Neutrophil (primary cell): ENCODE measurements around the gene MRNIP.

Experiments
- H3K27ac ChIP-seq: fragments of 200-600 bp; sonication (generic); 2 replicates; pipeline ENCODE4 v1.5.1; 2016; ENCODE audit warnings: mild to moderate bottlenecking, moderate library complexity
- H3K27me3 ChIP-seq: fragments of 200-600 bp; sonication (generic); 2 replicates; pipeline ENCODE4 v1.6.0; 2016; ENCODE audit warnings: mild to moderate bottlenecking
- H3K36me3 ChIP-seq: fragments of 200-600 bp; sonication (generic); 2 replicates; pipeline ENCODE4 v1.5.1; 2017
- H3K4me1 ChIP-seq, 2 experiments: fragments of 200-600 bp in 1 of 2; sonication (generic) in 1 of 2; 1 replicate in 1 of 2; 2 replicates in 1 of 2; pipeline versions ENCODE4 v1.5.1 to v1.6.1; 2013 to 2016; ENCODE audit warnings: low read depth in 1 of 2, low read length in 1 of 2, mild to moderate bottlenecking in 1 of 2, moderate library complexity in 1 of 2; ENCODE audit not compliant: control insufficient read depth in 1 of 2, insufficient read depth in 1 of 2
- H3K4me3 ChIP-seq, 2 experiments: fragments of 200-600 bp in 1 of 2; sonication (generic) in 1 of 2; 1 replicate in 1 of 2; 2 replicates in 1 of 2; pipeline ENCODE4 v1.5.1; 2013 to 2016; ENCODE audit warnings: low read depth in 1 of 2, low read length in 1 of 2, mild to moderate bottlenecking in 1 of 2, moderate library complexity in 1 of 2
- H3K9me3 ChIP-seq: fragments of 200-600 bp; sonication (generic); 2 replicates; pipeline ENCODE4 v1.5.1; 2016
- TF ChIP-seq, protein P1 (sequence below): fragments of 200-600 bp; sonication (generic); IDR thresholded peaks from 2 replicates; pipeline ENCODE4 v1.5.1; 2016; ENCODE audit warnings: antibody characterized with exemption

The MRNIP gene

DNA sequence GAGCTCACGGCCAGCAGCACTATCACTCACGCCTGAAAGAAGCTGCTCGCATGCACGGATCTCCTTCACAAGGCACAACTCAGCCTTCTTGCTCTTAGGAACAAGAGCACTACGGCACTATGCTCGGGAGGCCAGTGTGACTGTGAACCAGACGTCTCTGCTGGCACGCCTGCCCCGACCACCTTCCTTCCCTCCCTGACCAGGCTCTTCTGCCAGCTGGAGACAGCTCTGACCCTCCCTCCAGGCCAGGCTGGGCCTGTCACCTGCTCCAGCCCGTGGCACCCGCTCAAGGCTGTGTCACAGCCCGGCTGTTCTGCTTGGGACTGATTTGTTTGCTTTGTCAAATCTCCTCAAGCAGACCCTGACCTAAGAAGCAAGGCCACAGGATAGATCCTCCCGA, 42.1 kb upstream of the MRNIP start:
- Histone ChIP-seq H3K36me3 (peaks cover 79% of the 10 kb centered on the region), H3K4me3 (no peak overlapping the region), H3K27me3 (no peaks in the 10 kb centered on the region), H3K27ac (no peak overlapping the region), H3K9me3 (no peaks in the 10 kb centered on the region), H3K4me1 (no peaks in the 10 kb centered on the region)
- TF ChIP-seq, protein P1, sequence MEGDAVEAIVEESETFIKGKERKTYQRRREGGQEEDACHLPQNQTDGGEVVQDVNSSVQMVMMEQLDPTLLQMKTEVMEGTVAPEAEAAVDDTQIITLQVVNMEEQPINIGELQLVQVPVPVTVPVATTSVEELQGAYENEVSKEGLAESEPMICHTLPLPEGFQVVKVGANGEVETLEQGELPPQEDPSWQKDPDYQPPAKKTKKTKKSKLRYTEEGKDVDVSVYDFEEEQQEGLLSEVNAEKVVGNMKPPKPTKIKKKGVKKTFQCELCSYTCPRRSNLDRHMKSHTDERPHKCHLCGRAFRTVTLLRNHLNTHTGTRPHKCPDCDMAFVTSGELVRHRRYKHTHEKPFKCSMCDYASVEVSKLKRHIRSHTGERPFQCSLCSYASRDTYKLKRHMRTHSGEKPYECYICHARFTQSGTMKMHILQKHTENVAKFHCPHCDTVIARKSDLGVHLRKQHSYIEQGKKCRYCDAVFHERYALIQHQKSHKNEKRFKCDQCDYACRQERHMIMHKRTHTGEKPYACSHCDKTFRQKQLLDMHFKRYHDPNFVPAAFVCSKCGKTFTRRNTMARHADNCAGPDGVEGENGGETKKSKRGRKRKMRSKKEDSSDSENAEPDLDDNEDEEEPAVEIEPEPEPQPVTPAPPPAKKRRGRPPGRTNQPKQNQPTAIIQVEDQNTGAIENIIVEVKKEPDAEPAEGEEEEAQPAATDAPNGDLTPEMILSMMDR: no peak

- Histone ChIP-seq H3K4me3 (no peak overlapping the region), H3K36me3 (peaks cover 84% of the 10 kb centered on the region), H3K27me3 (no peaks in the 10 kb centered on the region), H3K4me1 (no peaks in the 10 kb centered on the region), H3K27ac (no peak overlapping the region), H3K9me3 (no peaks in the 10 kb centered on the region)
- TF ChIP-seq, protein P1: no peak
Measured at GRCh38 chr5:179900206-179900605, 41.6 kb upstream of the MRNIP start.

GRCh38 chr5:179895861-179896260, 37.2 kb upstream of the MRNIP start:
- Histone ChIP-seq H3K9me3 (no peaks in the 10 kb centered on the region), H3K36me3 (peaks cover 100% of the 10 kb centered on the region), H3K27me3 (no peaks in the 10 kb centered on the region), H3K4me1 (no peaks in the 10 kb centered on the region), H3K27ac (no peak overlapping the region), H3K4me3 (no peak overlapping the region)
- TF ChIP-seq, protein P1: no peak

- H3K36me3 ChIP-seq: peaks cover 99% of the 10 kb centered on the region
- no peaks in the 10 kb centered on the region for H3K4me1 ChIP-seq
- no peak overlapping the region for H3K4me3 ChIP-seq
- TF ChIP-seq, protein P1: no peak
- H3K27me3 ChIP-seq: no peaks in the 10 kb centered on the region
- no peak overlapping the region for H3K27ac ChIP-seq
- no peaks in the 10 kb centered on the region for H3K9me3 ChIP-seq
Measured at GRCh38 chr5:179893958-179894895, 35.6 kb upstream of the MRNIP start.

DNA sequence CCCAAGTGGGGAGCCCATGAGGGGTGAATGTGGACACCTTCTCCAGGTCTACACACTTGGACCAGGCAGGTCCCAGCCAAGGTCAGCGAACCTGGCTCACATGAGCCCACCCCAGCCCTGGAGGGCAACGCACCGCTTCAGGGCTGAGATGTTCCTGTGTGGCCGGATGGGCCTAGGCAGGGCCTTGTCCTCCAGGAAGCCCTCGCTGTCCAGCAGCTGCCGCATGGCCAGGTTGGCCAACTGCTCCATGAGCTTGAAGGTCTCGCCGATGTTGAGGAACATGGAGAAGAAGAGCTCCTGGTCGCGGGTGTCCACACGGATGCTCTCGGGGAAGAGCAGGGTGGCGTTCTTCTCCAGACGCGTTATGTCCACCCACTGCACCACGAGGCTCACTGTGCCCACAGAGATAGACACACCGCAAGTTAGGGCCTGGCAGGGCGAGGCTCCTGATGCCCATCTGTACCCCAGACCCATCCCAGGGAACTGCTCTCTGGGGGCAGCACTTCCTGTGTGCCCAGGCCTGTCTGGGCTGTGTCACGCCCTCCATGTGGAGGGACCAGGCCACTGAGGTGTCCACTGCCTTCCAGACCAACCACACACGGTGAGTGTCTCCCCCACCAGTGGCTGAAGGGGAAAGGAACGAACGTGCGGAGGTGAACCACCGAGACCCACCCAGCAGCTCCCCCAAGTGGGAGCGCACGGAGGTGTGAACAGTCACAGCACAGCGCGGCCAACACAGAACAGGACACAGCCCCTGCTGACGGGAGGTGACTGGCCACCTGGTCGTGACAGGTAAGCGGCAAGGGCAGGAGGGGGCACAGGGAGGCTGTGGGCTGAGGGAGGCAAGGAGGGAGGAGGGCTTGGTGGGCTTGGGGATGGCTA, 34.7 kb upstream of the MRNIP start:
- Histone ChIP-seq H3K4me1 (no peaks in the 10 kb centered on the region), H3K9me3 (no peaks in the 10 kb centered on the region), H3K27ac (no peak overlapping the region), H3K36me3 (peaks cover 99% of the 10 kb centered on the region), H3K4me3 (no peak overlapping the region), H3K27me3 (no peaks in the 10 kb centered on the region)
- TF ChIP-seq, protein P1: no peak
